Measurements from ENCODE around the gene WNT9A.
"Not testable (repeated sequence)": the region's sequence is repeated elsewhere in the genome, so short reads cannot be mapped to it uniquely, and the experiment has no call there.

WNT9A gene

GRCh38 chr1:227947676-227948492, at the start of gene WNT9A:
TSS of gene WNT9A (minus strand) at chr1:227947932. CDS start at chr1:227947887, 45 bp downstream.
- DNase-seq (ENCODE audit: low read depth, low spot score): no peak

- no peak for DNase-seq (ENCODE audit: low read depth, low spot score)
These were observed 48.6 kb upstream of the WNT9A start for GRCh38 chr1:227996187-227996950.

GRCh38 chr1:227994632-227995300, 47.0 kb upstream of the WNT9A start:
- DNase-seq (ENCODE audit: low read depth, low spot score): no peak

- no peak for DNase-seq (ENCODE audit: low read depth, low spot score)
These were observed 39.4 kb upstream of the WNT9A start for GRCh38 chr1:227987181-227987580.

- not testable (repeated sequence) for DNase-seq (ENCODE audit: low read depth, low spot score)
These were observed 28.0 kb upstream of the WNT9A start for GRCh38 chr1:227975583-227976283.

- DNase-seq (ENCODE audit: low read depth, low spot score): not testable (repeated sequence)
These were observed 26.1 kb upstream of the WNT9A start for GRCh38 chr1:227973724-227974288.

- DNase-seq (ENCODE audit: low read depth, low spot score): not testable (repeated sequence)
These were observed 25.2 kb upstream of the WNT9A start for GRCh38 chr1:227972843-227973374.

GRCh38 chr1:227972283-227972679, 24.5 kb upstream of the WNT9A start:
- not testable (repeated sequence) for DNase-seq (ENCODE audit: low read depth, low spot score)

GRCh38 chr1:227971643-227972282, 24.0 kb upstream of the WNT9A start:
- DNase-seq (ENCODE audit: low read depth, low spot score): not testable (repeated sequence)

- not testable (repeated sequence) for DNase-seq (ENCODE audit: low read depth, low spot score)
These were observed 23.5 kb upstream of the WNT9A start for GRCh38 chr1:227971216-227971615.

- DNase-seq (ENCODE audit: low read depth, low spot score): not testable (repeated sequence)
These were observed 22.6 kb upstream of the WNT9A start for GRCh38 chr1:227970076-227970995.

- DNase-seq (ENCODE audit: low read depth, low spot score): not testable (repeated sequence)
These were observed 20.1 kb upstream of the WNT9A start for GRCh38 chr1:227967815-227968214.

- not testable (repeated sequence) for DNase-seq (ENCODE audit: low read depth, low spot score)
These were observed 19.0 kb upstream of the WNT9A start for GRCh38 chr1:227966733-227967132.

- DNase-seq (ENCODE audit: low read depth, low spot score): no peak
These were observed 14.1 kb upstream of the WNT9A start for GRCh38 chr1:227961651-227962466.

GRCh38 chr1:227959325-227959860, 11.7 kb upstream of the WNT9A start:
- no peak for DNase-seq (ENCODE audit: low read depth, low spot score)

- no peak for DNase-seq (ENCODE audit: low read depth, low spot score)
These were observed 11.0 kb upstream of the WNT9A start for GRCh38 chr1:227958617-227959324.

- no peak for DNase-seq (ENCODE audit: low read depth, low spot score)
These were observed 8.1 kb upstream of the WNT9A start for GRCh38 chr1:227955808-227956207.
